H9 (cell line): ENCODE results near the gene PLK1. TPM values are rescaled to one million over a fixed set of nuclear protein-coding genes. Genes with fewer than 3 reads are reported as not detected.

Source experiments
- DNase-seq: peaks from one replicate; pipeline ENCODE4 v3.0.0-alpha.2; 2017
- H2AFZ ChIP-seq: one replicate; pipeline ENCODE4 v1.6.1; 2013; ENCODE audit warnings: mild to moderate bottlenecking, low read length, control low read depth, moderate library complexity
- H2AK5ac ChIP-seq: 2 replicates; pipeline ENCODE4 v1.6.1; 2013; ENCODE audit warnings: low read length, control low read depth, mixed read lengths; ENCODE audit not compliant: insufficient read length
- H2BK120ac ChIP-seq: one replicate; pipeline ENCODE4 v1.6.1; 2013; ENCODE audit warnings: low read depth, mild to moderate bottlenecking, low read length, control low read depth, inconsistent platforms; ENCODE audit not compliant: poor library complexity, severe bottlenecking
- H2BK12ac ChIP-seq: 2 replicates; pipeline ENCODE4 v1.6.1; 2013; ENCODE audit warnings: low read length, control low read depth, mixed read lengths, low read depth; ENCODE audit not compliant: insufficient read length
- H2BK15ac ChIP-seq: 2 replicates; pipeline ENCODE4 v1.6.1; 2013; ENCODE audit warnings: low read depth, low read length, control low read depth
- H2BK20ac ChIP-seq: one replicate; pipeline ENCODE4 v1.6.1; 2013; ENCODE audit warnings: low read depth, mild to moderate bottlenecking, low read length, control low read depth, inconsistent platforms; ENCODE audit not compliant: poor library complexity, severe bottlenecking
- H2BK5ac ChIP-seq: 2 replicates; pipeline ENCODE4 v1.6.1; 2013; ENCODE audit warnings: low read length, control low read depth, mixed read lengths; ENCODE audit not compliant: insufficient read length
- H3K14ac ChIP-seq: 2 replicates; pipeline ENCODE4 v1.6.1; 2013; ENCODE audit warnings: low read length, control low read depth; ENCODE audit not compliant: insufficient read depth
- H3K18ac ChIP-seq: 2 replicates; pipeline ENCODE4 v1.6.1; 2013; ENCODE audit warnings: low read depth, mild to moderate bottlenecking, mixed read lengths, low read length, control low read depth; ENCODE audit not compliant: insufficient read length
- H3K23ac ChIP-seq: 2 replicates; pipeline ENCODE4 v1.6.1; 2013; ENCODE audit warnings: low read length, control low read depth, mixed read lengths, low read depth; ENCODE audit not compliant: insufficient read length
- H3K23me2 ChIP-seq: 2 replicates; pipeline ENCODE4 v1.6.1; 2013; ENCODE audit warnings: low read depth, mild to moderate bottlenecking, mixed read lengths, low read length, control low read depth; ENCODE audit not compliant: insufficient read length, poor library complexity, severe bottlenecking
- H3K27ac ChIP-seq: 2 replicates; pipeline ENCODE4 v1.5.1; 2013; ENCODE audit warnings: low read length, control low read depth, mixed read lengths, low read depth; ENCODE audit not compliant: insufficient read length
- H3K27me3 ChIP-seq: 2 replicates; pipeline ENCODE4 v1.6.1; 2013; ENCODE audit warnings: low read length, control low read depth, inconsistent platforms; ENCODE audit not compliant: insufficient read depth
- H3K4ac ChIP-seq: 2 replicates; pipeline ENCODE4 v1.6.1; 2013; ENCODE audit warnings: low read depth, mild to moderate bottlenecking, control low read depth, inconsistent platforms, low read length, moderate library complexity
- H3K4me1 ChIP-seq: 2 replicates; pipeline ENCODE4 v1.6.1; 2013; ENCODE audit warnings: low read length, control low read depth, inconsistent platforms; ENCODE audit not compliant: insufficient read depth
- H3K4me2 ChIP-seq: 2 replicates; pipeline ENCODE4 v1.6.1; 2013; ENCODE audit warnings: low read length, control low read depth, mixed read lengths; ENCODE audit not compliant: insufficient read length, insufficient read depth
- H3K56ac ChIP-seq: 2 replicates; pipeline ENCODE4 v1.6.1; 2013; ENCODE audit warnings: low read depth, mild to moderate bottlenecking, mixed read lengths, low read length, control low read depth; ENCODE audit not compliant: insufficient read length
- H3K79me1 ChIP-seq: 2 replicates; pipeline ENCODE4 v1.6.1; 2013; ENCODE audit warnings: low read depth, mild to moderate bottlenecking, moderate library complexity, low read length, control low read depth, inconsistent platforms; ENCODE audit not compliant: insufficient read depth, poor library complexity, severe bottlenecking
- H3K79me2 ChIP-seq: 2 replicates; pipeline ENCODE4 v1.6.1; 2013; ENCODE audit warnings: low read length, control low read depth, inconsistent platforms; ENCODE audit not compliant: insufficient read depth
- H3K9ac ChIP-seq: 2 replicates; pipeline ENCODE4 v1.6.1; 2013; ENCODE audit warnings: low read length, control low read depth, mixed read lengths; ENCODE audit not compliant: insufficient read length; ENCODE audit errors: extremely low read depth
- H3K9me3 ChIP-seq: one replicate; pipeline ENCODE4 v1.6.1; 2013; ENCODE audit warnings: low read depth, low read length, inconsistent platforms; ENCODE audit not compliant: control insufficient read depth
- H3T11ph ChIP-seq: one replicate; pipeline ENCODE4 v1.6.1; 2013; ENCODE audit warnings: mild to moderate bottlenecking, low read length, control low read depth, inconsistent platforms
- H4K20me1 ChIP-seq: one replicate; pipeline ENCODE4 v1.6.1; 2013; ENCODE audit not compliant: control insufficient read depth, insufficient read length, insufficient read depth
- H4K5ac ChIP-seq: 2 replicates; pipeline ENCODE4 v1.6.1; 2013; ENCODE audit warnings: low read depth, mild to moderate bottlenecking, mixed read lengths, low read length, control low read depth; ENCODE audit not compliant: insufficient read length
- H4K8ac ChIP-seq: replicated peaks from 2 replicates; pipeline ENCODE4 v1.6.1; 2013; ENCODE audit warnings: low read length, control low read depth, mixed read lengths, low read depth; ENCODE audit not compliant: insufficient read length
- H4K91ac ChIP-seq: 2 replicates; pipeline ENCODE4 v1.6.1; 2013; ENCODE audit warnings: low read depth, mild to moderate bottlenecking, moderate library complexity, mixed read lengths, low read length, control low read depth; ENCODE audit not compliant: insufficient read length
- H3K27ac Mint-ChIP-seq, 3 experiments: 2 replicates in 2 of 3; 3 replicates in 1 of 3; pipeline ENCODE4 v1.8.0; 2020 to 2021; ENCODE audit warnings: mixed read lengths in 3 of 3, mild to moderate bottlenecking in 1 of 3, moderate library complexity in 1 of 3
- H3K27me3 Mint-ChIP-seq: 2 replicates; pipeline ENCODE4 v1.8.0; 2021; ENCODE audit warnings: low read depth, mild to moderate bottlenecking, moderate library complexity, mixed read lengths
- H3K36me3 Mint-ChIP-seq, 3 experiments: 2 replicates in 2 of 3; 3 replicates in 1 of 3; pipeline ENCODE4 v1.8.0; 2020 to 2021; ENCODE audit warnings: low read depth in 3 of 3, mixed read lengths in 3 of 3; ENCODE audit not compliant: insufficient read depth in 1 of 3
- H3K4me1 Mint-ChIP-seq, 2 experiments: 2 replicates each; pipeline ENCODE4 v1.8.0; 2020; ENCODE audit warnings: mixed read lengths in 2 of 2
- H3K4me3 Mint-ChIP-seq, 2 experiments: 2 replicates in 1 of 2; 3 replicates in 1 of 2; pipeline ENCODE4 v1.8.0; 2020 to 2021; ENCODE audit warnings: mild to moderate bottlenecking in 2 of 2, mixed read lengths in 2 of 2, moderate library complexity in 1 of 2
- H3K9me3 Mint-ChIP-seq, 2 experiments: 2 replicates in 1 of 2; 3 replicates in 1 of 2; pipeline ENCODE4 v1.8.0; 2020; ENCODE audit warnings: mild to moderate bottlenecking in 2 of 2, mixed read lengths in 2 of 2, moderate library complexity in 1 of 2
- WGBS: extraction: QIAGEN DNeasy Blood & Tissue Kit; methylation state at CpG from one replicate; pipeline ENCODE4 v1.1.7; 2013; ENCODE audit warnings: missing lambda C conversion rate, low lambda C conversion rate, mixed read lengths; ENCODE audit not compliant: insufficient read length; ENCODE audit errors: extremely low coverage; 5-methylcytosine and 5-hydroxymethylcytosine counted together
- total RNA-seq: library from RNA; stranded (reverse); gene quantifications from 2 replicates; pipeline ENCODE4 v1.2.1, GENCODE V29; 2021
- TF ChIP-seq, protein P1 (sequence below): fragments of 200-600 bp; sonication (generic); conservative IDR thresholded peaks from 3 replicates; pipeline ENCODE4 v1.8.0; 2021; ENCODE audit warnings: antibody characterized with exemption, mild to moderate bottlenecking

PLK1 gene
- total RNA-seq, 1 experiment from 2014 or later = 140 TPM

DNA sequence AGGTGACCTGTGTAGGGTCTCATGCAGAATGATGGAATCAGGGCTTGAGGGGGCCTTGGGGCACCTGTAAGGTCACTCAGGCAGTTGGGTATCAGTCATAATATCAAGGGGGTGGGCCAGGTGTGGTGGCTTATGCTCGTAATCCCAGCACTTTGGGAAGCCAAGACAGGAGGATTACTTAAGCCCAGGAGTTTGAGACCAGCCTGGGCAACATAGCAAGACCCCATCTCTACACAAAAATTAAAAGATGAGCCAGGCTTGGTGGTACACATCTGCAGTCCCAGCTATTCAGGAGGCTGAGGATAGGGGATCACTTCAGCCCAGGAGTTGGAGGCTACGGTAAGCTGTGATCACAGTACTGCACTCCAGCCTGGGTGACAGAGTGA, 26.8 kb downstream of the PLK1 start:
- H3K4ac ChIP-seq = no peak overlapping the region
- Mint-ChIP-seq H3K4me1 (peaks cover 8 to 10% of the 10 kb centered on the region in 2 experiments), H3K9me3 (peaks cover 16 to 18% of the 10 kb centered on the region in 2 experiments), H3K27me3 (peaks cover 17% of the 10 kb centered on the region), H3K36me3 (peaks cover 6 to 31% (median 11%) of the 10 kb centered on the region in 3 experiments), H3K4me3 (no peak overlapping the region), H3K27ac (peak overlapping the region in 1 of 3 experiments; percentile 1; a peak in 1 of 7 replicates)
- H3K23me2 ChIP-seq = no peaks in the 10 kb centered on the region
- H2BK20ac ChIP-seq = no peak overlapping the region
- H3K79me2 ChIP-seq = no peaks in the 10 kb centered on the region
- H2BK12ac ChIP-seq = no peak overlapping the region
- H3K9ac ChIP-seq = no peak overlapping the region
- no peak overlapping the region for H3K56ac ChIP-seq
- no peak overlapping the region for H3K23ac ChIP-seq
- H3K27me3 ChIP-seq = no peaks in the 10 kb centered on the region
- H3K14ac ChIP-seq = no peak overlapping the region
- no peak overlapping the region for H2AFZ ChIP-seq
- H2BK5ac ChIP-seq = no peak overlapping the region
- H3T11ph ChIP-seq = no peak overlapping the region
- no peak for DNase-seq
- H3K9me3 ChIP-seq = peaks cover 5% of the 10 kb centered on the region
- no peak overlapping the region for H2BK120ac ChIP-seq
- no peak overlapping the region for H4K8ac ChIP-seq
- no peaks in the 10 kb centered on the region for H3K79me1 ChIP-seq
- H3K27ac ChIP-seq = no peak overlapping the region
- H3K4me1 ChIP-seq = no peaks in the 10 kb centered on the region
- no peak overlapping the region for H2BK15ac ChIP-seq
- no CpG with 5 or more reads among the region's 2 CpGs for WGBS
- no peak overlapping the region for H4K91ac ChIP-seq
- H4K5ac ChIP-seq = no peak overlapping the region
- no peak overlapping the region for H3K18ac ChIP-seq
- no peak overlapping the region for H2AK5ac ChIP-seq
- no peaks in the 10 kb centered on the region for H4K20me1 ChIP-seq
- no peak overlapping the region for H3K4me2 ChIP-seq
- TF ChIP-seq, protein P1, sequence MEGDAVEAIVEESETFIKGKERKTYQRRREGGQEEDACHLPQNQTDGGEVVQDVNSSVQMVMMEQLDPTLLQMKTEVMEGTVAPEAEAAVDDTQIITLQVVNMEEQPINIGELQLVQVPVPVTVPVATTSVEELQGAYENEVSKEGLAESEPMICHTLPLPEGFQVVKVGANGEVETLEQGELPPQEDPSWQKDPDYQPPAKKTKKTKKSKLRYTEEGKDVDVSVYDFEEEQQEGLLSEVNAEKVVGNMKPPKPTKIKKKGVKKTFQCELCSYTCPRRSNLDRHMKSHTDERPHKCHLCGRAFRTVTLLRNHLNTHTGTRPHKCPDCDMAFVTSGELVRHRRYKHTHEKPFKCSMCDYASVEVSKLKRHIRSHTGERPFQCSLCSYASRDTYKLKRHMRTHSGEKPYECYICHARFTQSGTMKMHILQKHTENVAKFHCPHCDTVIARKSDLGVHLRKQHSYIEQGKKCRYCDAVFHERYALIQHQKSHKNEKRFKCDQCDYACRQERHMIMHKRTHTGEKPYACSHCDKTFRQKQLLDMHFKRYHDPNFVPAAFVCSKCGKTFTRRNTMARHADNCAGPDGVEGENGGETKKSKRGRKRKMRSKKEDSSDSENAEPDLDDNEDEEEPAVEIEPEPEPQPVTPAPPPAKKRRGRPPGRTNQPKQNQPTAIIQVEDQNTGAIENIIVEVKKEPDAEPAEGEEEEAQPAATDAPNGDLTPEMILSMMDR = no peak
